Renal cortical epithelial cell (primary cell): ENCODE measurements around the gene SORBS1. TPM values are rescaled to one million over a fixed set of nuclear protein-coding genes. Genes with fewer than 3 reads are reported as not detected.
"Not testable (repeated sequence)": the region's sequence is repeated elsewhere in the genome, so short reads cannot be mapped to it uniquely, and the experiment has no call there.

Experiments
- DNase-seq: peaks from one replicate; pipeline ENCODE4 v3.0.0-alpha.2; 2011; ENCODE audit warnings: low read depth
- total RNA-seq: library from RNA; depleted of rRNA; stranded (reverse); fragments of >200 nt; gene quantifications from 2 replicates; pipeline ENCODE4 v1.2.3, GENCODE V29; 2014

The SORBS1 gene
- total RNA-seq, 1 donor from 2014 or later = 9.8 TPM

- DNase-seq = no peak
These were observed 172.0 kb downstream of the SORBS1 start for GRCh38 chr10:95389176-95389575.

- peak; percentile 73 for DNase-seq
These were observed 172.6 kb downstream of the SORBS1 start for GRCh38 chr10:95388539-95388938.

DNA sequence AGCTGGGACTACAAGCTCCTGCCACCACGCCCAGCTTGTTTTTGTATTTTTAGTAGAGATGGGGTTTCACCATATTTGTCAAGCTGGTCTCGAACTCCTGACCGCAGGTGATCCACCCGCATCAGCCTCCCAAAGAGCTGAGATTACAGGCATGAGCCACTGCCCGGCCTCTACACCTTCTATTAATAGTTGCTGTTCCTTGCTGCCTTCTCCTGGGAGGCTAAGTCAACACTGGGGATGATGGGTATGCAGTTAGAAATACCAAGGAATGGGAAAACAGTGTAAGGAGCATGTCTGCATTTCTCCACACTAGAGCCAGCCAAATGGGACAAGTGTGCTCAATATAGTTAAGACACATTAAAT lies 173.1 kb downstream of the SORBS1 start:
- no peak for DNase-seq

GRCh38 chr10:95384011-95384704 lies 177.0 kb downstream of the SORBS1 start:
- DNase-seq = no peak

DNA sequence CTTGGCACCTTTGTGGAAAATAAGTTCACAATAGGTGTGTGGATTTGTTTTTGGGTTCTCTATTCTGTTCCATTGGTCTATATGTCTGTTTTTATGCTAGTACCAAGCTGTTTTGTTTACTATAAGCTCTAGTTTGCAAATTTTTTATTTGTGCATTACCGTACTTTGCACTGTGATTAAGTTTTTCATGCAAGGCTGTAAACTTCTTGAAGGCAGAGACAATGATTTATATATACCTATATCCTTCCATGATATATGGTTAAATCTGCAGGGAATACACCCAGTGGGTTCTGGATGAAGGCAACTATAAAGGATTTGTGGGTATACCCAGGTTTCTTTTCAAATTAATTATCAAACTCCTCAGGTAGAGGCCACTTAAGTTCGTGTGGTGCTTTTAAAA lies 178.6 kb downstream of the SORBS1 start:
- no peak for DNase-seq

GRCh38 chr10:95382174-95382573 lies 179.0 kb downstream of the SORBS1 start:
- DNase-seq = no peak

- no peak for DNase-seq
These were observed 183.2 kb downstream of the SORBS1 start for GRCh38 chr10:95377950-95378349.

DNA sequence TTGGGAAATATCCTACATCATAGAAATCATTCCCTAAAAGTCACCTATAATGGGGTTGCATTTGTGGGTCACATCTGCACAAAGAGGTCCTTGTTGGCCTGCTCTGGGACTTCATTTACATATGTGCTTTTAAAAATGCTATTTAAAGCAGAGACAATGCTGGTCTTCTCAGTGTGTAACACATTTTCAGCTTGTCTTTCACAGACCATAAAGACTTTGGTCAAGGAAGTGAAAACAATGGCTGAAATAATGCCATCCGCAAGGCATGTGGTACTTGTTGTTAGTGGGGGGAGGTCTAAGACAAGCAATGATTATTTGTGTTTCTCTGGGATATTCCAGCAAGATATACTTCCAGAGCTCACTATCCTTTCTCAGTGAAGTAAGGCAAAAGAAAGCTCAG lies 185.8 kb downstream of the SORBS1 start:
- no peak for DNase-seq

DNA sequence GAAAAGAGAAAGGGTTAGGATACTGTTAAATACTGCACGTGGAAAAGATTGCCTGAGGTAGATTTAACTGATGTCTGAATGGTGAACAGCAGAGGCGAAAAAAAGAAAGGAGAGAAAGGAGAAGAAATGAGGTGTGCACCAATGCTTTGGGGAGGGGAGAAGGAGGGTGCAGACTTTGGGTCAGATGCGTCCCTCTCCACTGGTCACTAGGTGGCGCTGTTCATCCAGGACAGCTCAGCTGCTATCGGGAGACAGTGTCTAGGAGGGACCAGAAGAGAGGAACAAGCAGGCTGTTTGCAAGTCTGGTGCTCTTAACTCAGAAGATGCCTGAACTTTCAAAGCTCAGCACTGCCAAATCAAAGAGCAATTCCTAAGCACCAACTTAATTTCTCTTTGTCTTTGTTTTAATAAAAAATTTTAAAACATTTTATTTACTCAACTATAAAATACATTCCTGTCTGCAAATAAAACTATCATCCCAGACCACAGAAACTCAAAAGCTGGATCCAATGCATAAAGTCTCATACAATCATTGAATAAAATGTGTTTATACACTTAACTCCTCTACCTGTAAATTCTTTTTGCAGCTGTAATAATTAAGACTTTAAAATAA lies 186.5 kb downstream of the SORBS1 start:
- peak; percentile 72 for DNase-seq

DNA sequence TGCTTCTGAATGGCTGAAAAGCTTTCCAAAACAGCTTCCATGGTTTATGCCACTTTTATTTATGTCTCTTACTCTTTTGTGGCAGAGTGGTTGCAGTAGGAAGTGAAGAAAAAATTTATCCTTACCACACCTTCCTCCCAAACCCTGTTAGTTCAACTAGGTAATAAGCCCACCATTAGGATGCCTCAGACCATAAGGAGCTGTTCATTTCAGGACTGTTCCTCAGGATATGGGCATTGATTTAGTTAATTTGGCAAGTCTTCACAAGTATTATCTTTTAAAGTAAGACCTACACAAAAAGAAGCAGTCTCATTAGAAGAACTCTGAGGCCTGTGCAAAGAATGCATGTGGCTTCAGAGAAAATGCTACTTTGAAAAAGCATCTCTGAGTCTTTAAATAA lies 187.5 kb downstream of the SORBS1 start:
- DNase-seq = no peak

DNA sequence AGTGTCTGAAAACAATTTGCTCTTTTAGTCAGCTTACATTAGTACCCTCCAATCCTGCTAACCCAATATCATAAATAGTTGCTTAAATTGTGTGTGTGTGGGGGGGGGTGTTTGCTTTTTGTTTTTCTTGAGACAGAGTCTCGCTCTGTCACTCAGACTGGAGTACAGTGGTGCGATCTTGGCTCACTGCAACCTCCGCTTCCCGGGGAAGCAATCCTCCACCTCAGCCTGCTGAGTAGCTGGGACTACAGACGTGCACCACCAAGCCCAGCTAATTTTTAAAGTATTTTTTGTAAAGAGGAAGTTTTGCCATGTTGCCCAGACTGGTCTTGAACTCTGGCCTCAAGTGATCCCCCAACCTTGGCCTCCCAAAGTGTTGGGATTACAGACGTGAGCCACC lies 196.8 kb downstream of the SORBS1 start:
- no peak for DNase-seq

DNA sequence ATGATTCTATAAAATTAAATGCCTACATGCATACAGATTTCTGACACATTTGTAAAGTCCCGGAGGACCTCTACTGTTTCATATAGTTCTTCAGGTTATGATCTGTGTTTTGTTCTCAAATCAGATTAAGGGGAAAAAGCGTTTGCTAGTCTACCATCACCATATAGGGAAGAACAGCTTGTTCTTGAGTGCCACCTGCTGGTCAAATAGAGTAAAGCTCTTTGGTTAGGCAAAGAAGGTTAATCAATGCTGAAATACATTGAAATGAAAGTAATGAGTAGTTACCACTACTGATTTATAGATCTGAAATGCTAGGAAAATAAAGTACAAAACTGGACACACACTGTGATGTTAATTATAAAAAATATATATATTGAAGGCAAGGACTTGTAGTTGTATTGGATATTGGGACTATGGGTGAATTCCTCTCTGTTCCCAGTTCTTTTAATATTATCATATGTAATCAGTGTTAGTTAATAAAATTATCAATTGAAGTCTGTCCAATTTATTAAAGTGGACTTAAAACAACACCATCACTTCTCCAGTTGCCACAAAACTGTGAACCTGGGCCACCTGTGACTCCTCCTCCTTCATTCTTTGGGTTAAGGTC lies 197.8 kb downstream of the SORBS1 start:
- peak; percentile 64 for DNase-seq

GRCh38 chr10:95360122-95360714 lies 201.0 kb downstream of the SORBS1 start:
- DNase-seq = no peak

DNA sequence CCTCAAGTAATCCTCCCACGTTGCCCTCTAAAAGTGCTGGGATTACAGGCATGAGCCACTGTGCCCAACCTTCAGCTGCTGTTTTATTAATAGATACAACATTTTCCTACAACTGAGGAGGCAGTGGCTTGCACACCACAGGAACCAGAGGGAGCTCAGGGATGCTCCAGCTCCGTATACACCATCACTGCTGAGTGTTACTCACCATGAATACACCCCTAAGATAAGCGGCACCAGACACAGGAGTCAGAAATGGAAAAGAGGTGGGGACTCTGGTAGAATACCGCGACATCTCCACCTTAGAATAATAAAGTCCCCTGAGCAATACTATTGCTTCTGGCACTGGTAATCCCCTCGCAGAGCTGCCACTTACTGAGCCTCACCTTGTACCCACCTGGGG lies 201.7 kb downstream of the SORBS1 start:
- DNase-seq = no peak

DNA sequence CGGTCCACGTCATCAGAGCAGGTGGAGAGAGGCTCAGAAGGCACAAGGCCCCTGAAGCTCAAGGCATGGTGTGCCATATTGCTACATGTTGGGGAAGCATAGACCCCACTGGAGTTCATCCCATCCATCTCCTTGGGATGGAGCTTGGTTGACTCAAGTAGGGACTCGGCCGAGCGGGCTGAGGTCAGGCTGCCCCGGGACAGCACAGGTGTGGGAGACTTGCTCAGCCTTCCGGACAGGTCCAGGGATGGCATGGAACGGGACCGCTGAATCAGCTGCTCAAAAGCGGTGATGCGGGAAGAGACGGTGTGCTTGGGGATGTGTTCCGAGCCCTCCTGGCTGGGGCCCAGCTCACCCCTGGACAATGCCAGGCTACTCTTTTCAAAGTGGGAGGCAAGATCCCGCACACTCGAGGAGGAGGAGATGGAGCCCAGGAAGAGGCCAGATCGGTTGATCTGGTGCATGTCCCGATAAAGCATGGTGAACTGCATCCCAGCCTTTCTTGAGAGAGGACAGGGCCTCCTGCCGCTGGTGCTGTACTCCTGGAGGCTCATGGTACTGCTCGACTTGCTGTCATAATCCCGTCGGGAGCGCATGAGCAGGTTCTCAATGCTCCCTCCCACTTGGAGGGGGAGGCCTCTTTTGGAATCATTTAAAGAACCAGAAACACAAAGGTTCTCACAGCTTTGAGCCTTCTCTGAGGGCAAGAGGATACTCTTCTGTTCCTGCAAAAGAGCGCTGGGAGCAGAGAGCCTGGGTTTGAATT lies 204.8 kb downstream of the SORBS1 start:
- no peak for DNase-seq

GRCh38 chr10:95355301-95355700 lies 205.9 kb downstream of the SORBS1 start:
- no peak for DNase-seq

DNA sequence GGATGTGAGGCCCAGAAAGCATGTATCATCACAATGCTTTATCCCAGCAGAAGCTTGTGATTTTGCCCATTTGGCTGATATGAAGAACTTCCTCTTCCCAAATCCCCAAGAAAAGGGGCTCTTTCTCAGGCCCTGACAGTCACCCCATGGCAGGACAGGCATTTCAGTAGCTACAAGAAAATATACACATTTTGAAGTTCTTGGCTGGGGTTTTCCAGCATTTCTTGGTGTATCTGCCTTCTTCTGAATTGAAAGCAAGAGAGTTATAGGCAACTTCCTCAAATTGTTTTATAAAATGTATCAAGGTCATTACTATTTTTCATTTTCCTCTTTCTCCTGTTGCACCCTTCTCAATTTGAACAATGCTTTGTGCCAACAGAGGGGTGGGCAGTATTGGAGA lies 207.1 kb downstream of the SORBS1 start:
- DNase-seq = no peak

GRCh38 chr10:95353123-95353522 lies 208.0 kb downstream of the SORBS1 start:
- DNase-seq = no peak

DNA sequence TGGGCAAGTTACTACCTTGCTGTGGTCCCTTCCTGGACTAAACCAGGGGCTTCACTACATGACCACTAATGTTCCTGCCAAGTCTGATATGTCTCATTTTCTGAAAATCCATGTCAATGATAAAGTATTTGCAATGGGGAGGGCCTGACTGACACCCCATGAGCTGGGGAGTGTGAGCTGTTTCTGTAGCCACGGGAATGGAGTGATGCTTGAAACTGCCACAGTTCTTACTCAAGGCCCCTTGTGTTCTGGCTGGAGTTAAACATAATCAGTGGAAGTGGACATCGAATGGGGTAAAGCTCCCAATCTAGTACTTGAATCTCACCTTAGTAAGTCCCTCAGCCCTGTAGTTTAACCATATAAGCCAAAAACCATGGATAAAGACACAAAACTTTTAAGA lies 208.5 kb downstream of the SORBS1 start:
- no peak for DNase-seq

- DNase-seq = no peak
These were observed 210.3 kb downstream of the SORBS1 start for GRCh38 chr10:95350830-95351228.

DNA sequence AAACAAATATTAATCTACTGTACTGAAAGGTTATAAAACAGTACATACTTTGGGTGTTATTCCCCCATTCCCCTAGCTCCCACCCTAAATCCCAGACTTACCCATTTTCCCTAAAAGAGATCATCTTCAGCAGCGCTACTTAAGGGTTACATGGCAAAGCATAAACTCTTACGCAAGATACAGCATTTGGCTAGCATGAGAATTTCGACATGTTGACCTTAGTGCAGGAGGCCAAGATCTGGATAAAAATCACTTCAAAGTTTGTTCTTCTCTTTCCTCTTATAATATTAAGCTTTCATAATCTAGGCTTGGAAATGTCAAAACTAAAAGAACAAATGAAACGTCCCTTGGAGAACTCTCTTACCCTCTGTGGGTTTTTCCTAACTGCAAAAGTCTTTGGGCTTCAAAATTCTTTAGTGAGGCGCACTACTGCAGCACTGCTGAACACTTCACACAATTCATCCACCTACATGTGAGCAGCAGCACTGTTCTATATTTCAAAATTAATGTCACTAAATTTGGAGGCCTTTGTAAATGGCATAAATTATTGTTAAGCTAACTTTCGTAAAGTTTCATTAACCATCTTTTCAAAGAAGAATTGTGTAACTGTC lies 210.8 kb downstream of the SORBS1 start:
- DNase-seq = peak; percentile 28

GRCh38 chr10:95347402-95347766 lies 213.8 kb downstream of the SORBS1 start:
- DNase-seq = not testable (repeated sequence)
